ENCODE data around the gene PRKAR1A.

PRKAR1A gene

DNA sequence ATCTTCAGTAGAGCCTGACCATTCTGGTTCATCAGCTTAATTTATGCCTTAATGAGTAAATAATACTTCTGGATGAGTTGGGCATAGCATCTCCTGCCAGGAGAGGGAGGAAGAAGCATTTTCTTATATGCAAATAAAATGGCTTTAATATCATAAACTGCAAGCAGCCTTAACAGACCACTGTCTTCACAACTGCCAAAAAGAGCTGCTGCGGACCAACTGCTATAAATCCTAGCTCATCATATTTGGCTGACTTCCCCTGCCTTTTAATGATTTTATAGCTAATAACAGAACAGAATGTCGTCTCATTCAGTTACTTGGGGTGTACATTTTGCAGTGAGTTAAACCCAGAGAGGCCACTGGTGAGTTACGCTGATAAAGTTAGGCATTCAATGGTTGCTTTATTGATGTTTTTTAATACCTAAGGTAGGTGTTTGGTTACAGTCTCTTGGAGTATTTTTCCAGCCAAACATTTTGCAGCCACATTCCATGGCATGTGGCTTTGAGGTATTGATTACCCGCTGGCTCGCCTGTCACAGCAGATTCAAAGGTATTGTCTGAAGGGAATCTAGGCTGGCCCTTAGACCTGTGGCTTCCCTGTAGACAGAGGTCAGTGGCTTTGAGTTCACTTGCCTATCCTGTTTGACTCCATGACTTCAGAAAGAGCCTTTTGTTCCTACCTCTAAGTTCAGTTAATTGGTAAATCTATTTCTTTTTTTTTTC, 72.5 kb downstream of the PRKAR1A start:
- H3K36me3 ChIP-seq (ENCODE audit: control insufficient read depth in 2 of 2, insufficient read depth in 1 of 2, low read length in 2 of 2), result no peaks in the 10 kb centered on the region
- H3K4me1 ChIP-seq (ENCODE audit: control insufficient read depth, insufficient read depth, low read length), result no peaks in the 10 kb centered on the region; the same call in 1 of the 2 replicates
- H3K9me3 ChIP-seq (ENCODE audit: control insufficient read depth, insufficient read depth, low read depth, low read length), result no peaks in the 10 kb centered on the region
- CTCF ChIA-PET, result interaction anchor here (0.8 kb wide), 1 partner anchor 17 kb away, joined by 3 read pairs; the partner anchor contains the start of gene FAM20A
- no peak overlapping the region for H3K4me3 ChIP-seq (ENCODE audit: low read depth, low read length)
- no peak for TF ChIP-seq ZNF654 (tag by site-specific recombination; IDR thresholded peaks at IDR 0.05; ENCODE audit: low read depth)
- no peak for TF ChIP-seq ZNF843 (tag by site-specific recombination; IDR thresholded peaks at IDR 0.05)
- no peak for TF ChIP-seq ZNF335 (tag by site-specific recombination; conservative IDR thresholded peaks at IDR 0.05)
- no peak for TF ChIP-seq GLI4 (tag by site-specific recombination; IDR thresholded peaks at IDR 0.05)
- TF ChIP-seq ZBTB21 (tag by site-specific recombination; IDR thresholded peaks at IDR 0.05), result no peak
- no peak for TF ChIP-seq ZNF555 (tag by site-specific recombination; conservative IDR thresholded peaks at IDR 0.05)
- TF ChIP-seq, protein P1, sequence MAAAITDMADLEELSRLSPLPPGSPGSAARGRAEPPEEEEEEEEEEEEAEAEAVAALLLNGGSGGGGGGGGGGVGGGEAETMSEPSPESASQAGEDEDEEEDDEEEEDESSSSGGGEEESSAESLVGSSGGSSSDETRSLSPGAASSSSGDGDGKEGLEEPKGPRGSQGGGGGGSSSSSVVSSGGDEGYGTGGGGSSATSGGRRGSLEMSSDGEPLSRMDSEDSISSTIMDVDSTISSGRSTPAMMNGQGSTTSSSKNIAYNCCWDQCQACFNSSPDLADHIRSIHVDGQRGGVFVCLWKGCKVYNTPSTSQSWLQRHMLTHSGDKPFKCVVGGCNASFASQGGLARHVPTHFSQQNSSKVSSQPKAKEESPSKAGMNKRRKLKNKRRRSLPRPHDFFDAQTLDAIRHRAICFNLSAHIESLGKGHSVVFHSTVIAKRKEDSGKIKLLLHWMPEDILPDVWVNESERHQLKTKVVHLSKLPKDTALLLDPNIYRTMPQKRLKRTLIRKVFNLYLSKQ (tag by site-specific recombination; IDR thresholded peaks at IDR 0.05; ENCODE audit: borderline replicate concordance), result no peak
- no peak for TF ChIP-seq ZNF561 (tag by site-specific recombination; IDR thresholded peaks at IDR 0.05; ENCODE audit: borderline replicate concordance)
- TF ChIP-seq, protein P2, sequence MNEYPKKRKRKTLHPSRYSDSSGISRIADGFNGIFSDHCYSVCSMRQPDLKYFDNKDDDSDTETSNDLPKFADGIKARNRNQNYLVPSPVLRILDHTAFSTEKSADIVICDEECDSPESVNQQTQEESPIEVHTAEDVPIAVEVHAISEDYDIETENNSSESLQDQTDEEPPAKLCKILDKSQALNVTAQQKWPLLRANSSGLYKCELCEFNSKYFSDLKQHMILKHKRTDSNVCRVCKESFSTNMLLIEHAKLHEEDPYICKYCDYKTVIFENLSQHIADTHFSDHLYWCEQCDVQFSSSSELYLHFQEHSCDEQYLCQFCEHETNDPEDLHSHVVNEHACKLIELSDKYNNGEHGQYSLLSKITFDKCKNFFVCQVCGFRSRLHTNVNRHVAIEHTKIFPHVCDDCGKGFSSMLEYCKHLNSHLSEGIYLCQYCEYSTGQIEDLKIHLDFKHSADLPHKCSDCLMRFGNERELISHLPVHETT (tag by site-specific recombination; IDR thresholded peaks at IDR 0.05), result no peak
- TF ChIP-seq ZBTB1 (tag by site-specific recombination; IDR thresholded peaks at IDR 0.05), result no peak
- POLR2A ChIA-PET, result no interaction called here
- no peak overlapping the region for H3K27ac ChIP-seq (ENCODE audit: extremely low read depth, low read depth, low read length)

- Histone ChIP-seq H3K4me1 (ENCODE audit: control insufficient read depth, insufficient read depth, low read length) (no peaks in the 10 kb centered on the region; the same call in 1 of the 2 replicates), H3K4me3 (ENCODE audit: low read depth, low read length) (no peak overlapping the region), H3K36me3 (ENCODE audit: control insufficient read depth in 2 of 2, insufficient read depth in 1 of 2, low read length in 2 of 2) (no peaks in the 10 kb centered on the region), H3K9me3 (ENCODE audit: control insufficient read depth, insufficient read depth, low read depth, low read length) (no peaks in the 10 kb centered on the region), H3K27ac (ENCODE audit: extremely low read depth, low read depth, low read length) (no peak overlapping the region)
- TF ChIP-seq KLF10 (tag by site-specific recombination; IDR thresholded peaks at IDR 0.05), result no peak
- TF ChIP-seq ZNF580 (tag by site-specific recombination; IDR thresholded peaks at IDR 0.05), result no peak
- TF ChIP-seq, protein P3, sequence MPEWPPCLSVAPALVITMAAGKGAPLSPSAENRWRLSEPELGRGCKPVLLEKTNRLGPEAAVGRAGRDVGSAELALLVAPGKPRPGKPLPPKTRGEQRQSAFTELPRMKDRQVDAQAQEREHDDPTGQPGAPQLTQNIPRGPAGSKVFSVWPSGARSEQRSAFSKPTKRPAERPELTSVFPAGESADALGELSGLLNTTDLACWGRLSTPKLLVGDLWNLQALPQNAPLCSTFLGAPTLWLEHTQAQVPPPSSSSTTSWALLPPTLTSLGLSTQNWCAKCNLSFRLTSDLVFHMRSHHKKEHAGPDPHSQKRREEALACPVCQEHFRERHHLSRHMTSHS (tag by site-specific recombination; IDR thresholded peaks at IDR 0.05), result no peak
- TF ChIP-seq ZBTB21 (tag by site-specific recombination; IDR thresholded peaks at IDR 0.05), result no peak
- no peak for TF ChIP-seq ZNF561 (tag by site-specific recombination; IDR thresholded peaks at IDR 0.05; ENCODE audit: borderline replicate concordance)
- TF ChIP-seq ZSCAN30 (tag by site-specific recombination; IDR thresholded peaks at IDR 0.05), result no peak
- no peak for TF ChIP-seq ZNF133 (tag by site-specific recombination; IDR thresholded peaks at IDR 0.05)
- no peak for TF ChIP-seq MEIS1 (CRISPR knock-in tag; IDR thresholded peaks at IDR 0.05; ENCODE audit: borderline replicate concordance)
- TF ChIP-seq BCL11B (tag by site-specific recombination; IDR thresholded peaks at IDR 0.05; ENCODE audit: low read depth), result no peak
- TF ChIP-seq ZNF18 (tag by site-specific recombination; IDR thresholded peaks at IDR 0.05), result no peak
- no peak for TF ChIP-seq ZNF350 (tag by site-specific recombination; IDR thresholded peaks at IDR 0.05)
- POLR2A ChIA-PET, result no interaction called here
- CTCF ChIA-PET, result no interaction called here
Observed at GRCh38 chr17:68585643-68586042, 73.4 kb downstream of the PRKAR1A start.

Measured in HEK293 (cell line).